Hematopoietic multipotent progenitor cell treated with erythropoietin and hydrocortisone succinate and interleukin-3 and kit ligand, for 17 days (in vitro differentiated cells): ENCODE results near the gene SLC10A7.
A peak's percentile ranks its signal among the peaks of the same experiment; 100 is the strongest.

Experiments used
- DNase-seq: peaks from one replicate; pipeline ENCODE4 v3.0.0-alpha.2; 2015; ENCODE audit warnings: low spot score

SLC10A7 gene, protein sequence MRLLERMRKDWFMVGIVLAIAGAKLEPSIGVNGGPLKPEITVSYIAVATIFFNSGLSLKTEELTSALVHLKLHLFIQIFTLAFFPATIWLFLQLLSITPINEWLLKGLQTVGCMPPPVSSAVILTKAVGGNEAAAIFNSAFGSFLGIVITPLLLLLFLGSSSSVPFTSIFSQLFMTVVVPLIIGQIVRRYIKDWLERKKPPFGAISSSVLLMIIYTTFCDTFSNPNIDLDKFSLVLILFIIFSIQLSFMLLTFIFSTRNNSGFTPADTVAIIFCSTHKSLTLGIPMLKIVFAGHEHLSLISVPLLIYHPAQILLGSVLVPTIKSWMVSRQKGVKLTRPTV

GRCh38 chr4:146521541-146522097, at the start of gene SLC10A7:
Gene SLC10A7 (minus strand): TSS chr4:146521940. CDS start chr4:146521717, 223 bp downstream.
- peak; percentile 63 for DNase-seq

- DNase-seq, result no peak
Measured at GRCh38 chr4:146567396-146567795, 45.7 kb upstream of the SLC10A7 start.

GRCh38 chr4:146564492-146564891, 42.8 kb upstream of the SLC10A7 start:
- DNase-seq, result no peak

DNA sequence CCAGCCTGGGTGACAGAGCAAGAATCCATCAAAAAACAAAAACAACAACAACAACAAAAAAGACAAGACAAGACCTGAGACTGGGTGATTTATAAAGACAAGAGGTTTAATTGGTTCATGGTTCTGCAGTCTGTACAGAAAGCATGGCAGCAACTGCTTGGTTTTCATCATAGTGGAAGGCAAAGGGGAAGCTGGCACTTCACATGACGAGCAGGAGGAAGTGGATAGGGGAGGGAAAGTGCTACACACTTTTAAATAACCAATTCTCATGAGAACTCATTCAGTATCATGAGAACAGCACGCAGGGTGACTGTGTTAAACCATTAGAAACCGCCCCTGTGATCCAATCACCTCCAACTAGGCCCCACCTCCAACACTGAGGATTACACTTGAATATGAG, 28.4 kb upstream of the SLC10A7 start:
- no peak for DNase-seq

GRCh38 chr4:146548443-146548842, 26.7 kb upstream of the SLC10A7 start:
- no peak for DNase-seq

DNA sequence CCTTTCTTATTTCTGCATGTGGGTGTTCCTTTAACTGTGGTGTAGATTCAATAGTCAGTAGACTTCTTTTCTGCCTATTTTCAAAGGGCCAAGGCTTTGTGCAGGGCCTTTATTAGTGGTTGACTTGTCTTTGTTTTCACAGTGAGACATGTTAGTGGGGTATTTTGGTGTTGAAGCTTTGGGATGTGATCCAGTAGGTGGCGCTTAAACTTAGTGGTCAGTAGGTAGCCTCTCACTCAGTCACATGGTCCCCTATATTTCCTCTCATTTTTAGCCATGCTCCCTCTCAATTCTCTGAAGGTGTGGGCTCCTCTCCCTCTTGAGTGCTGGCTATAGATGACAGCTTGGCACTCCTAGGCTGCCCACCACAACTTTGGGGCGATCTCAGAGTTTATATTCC, 23.4 kb upstream of the SLC10A7 start:
- no peak for DNase-seq

DNA sequence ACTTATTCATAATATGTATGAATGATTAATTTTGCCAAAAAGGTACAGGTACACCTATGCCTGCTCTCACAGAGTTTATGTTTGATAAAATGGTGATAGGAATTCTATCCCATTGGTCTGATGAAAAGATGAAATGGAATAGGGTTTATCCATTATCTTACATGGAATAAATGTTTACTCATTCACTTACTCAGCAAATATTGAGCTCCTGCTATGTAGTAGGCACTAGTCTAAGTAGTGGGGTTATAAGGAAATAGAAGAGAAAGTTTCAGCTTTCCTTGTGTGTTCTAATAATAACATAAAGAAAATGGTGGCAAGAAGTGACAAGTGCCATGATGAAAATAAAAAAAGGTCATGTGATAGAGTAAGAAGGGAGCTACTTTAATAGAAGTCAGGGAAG, 12.4 kb upstream of the SLC10A7 start:
- DNase-seq, result no peak

GRCh38 chr4:146525754-146526153, 4.0 kb upstream of the SLC10A7 start:
- DNase-seq, result no peak

DNA sequence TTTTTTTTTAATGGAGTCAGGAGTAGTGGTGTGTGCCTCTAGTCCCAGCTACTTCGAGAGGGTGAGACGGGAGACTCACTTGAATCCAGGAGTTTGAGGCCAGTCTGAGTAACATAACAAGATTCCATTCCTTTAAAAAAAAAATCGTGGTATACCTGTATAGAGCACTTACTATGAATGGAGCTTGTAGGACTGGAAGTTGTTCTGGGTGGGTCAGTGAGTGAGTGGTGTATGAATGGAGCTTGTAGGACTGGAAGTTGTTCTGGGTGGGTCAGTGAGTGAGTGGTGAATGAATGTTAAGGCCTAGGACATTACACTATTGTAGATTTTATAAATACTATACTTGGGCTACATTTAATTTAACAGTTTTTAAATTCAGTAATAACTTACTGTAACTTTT, 2.9 kb upstream of the SLC10A7 start:
- DNase-seq, result no peak

- DNase-seq, result peak; percentile 8
Measured at GRCh38 chr4:146522869-146523205, 1.1 kb upstream of the SLC10A7 start.

- peak; percentile 80 for DNase-seq
Measured at GRCh38 chr4:146522098-146522868, 543 bp upstream of the SLC10A7 start.

DNA sequence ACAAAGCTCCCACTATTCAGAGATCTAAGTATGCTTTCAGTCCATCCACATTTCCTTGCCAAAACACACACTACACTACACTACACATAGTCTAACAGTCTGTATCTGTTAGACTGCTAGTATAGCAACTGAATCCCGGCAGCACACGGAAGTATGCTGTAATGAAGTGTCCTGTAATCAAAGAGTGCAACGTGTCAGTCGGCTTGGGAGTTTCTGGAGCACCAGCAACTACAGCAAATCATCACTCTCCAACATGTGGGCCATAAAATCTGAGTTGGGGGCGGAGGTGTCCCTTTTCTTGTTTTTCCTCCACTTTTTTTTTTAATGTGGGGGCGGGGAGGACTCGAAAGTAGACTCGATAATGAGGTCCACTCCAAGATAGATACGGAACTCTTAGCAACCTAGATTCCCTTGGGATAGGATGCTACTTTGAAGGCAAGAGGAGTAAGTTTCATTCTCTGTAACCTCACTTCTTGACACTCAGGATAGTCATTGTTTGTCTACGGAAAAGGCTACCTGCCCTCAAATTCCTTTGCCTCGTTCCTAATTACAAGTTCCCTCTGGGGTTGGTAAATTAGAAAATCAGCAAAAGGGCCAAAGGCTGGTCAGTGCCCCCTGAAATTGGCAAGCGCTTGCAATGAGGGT, 722 bp downstream of the SLC10A7 start:
- peak; percentile 23 for DNase-seq

DNA sequence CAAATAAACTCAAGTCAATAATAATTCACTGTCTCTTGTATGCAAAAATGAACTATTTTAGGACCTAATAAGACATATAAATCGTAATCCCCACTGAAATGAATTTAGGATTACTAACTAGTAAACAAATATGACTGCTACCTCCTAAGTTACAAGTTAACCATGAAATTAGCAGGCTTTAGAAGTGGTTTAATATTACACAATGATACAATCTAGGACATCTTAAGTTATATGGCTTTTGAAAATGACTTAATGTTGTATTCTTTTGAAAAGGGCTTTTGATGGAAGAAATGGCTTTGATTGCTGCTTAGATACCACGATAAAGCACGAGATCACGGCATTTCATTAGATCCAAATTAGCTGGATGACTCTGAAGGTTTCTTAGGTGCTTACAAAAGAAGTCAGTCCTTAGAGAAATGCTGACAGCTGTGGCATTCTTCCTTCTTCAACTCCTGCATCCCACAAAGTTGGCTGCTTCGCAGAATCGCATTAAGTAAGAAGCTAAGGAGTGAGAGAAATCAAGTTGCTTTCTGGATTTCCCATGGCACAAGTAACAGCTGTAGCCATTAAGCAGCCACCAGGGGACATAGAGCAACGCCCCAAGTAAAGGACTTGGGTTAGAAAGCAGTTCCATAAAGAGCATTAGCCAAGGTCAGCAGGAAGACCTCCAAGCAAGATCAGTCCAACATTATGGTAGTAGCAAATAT, 6.9 kb downstream of the SLC10A7 start:
- no peak for DNase-seq

DNA sequence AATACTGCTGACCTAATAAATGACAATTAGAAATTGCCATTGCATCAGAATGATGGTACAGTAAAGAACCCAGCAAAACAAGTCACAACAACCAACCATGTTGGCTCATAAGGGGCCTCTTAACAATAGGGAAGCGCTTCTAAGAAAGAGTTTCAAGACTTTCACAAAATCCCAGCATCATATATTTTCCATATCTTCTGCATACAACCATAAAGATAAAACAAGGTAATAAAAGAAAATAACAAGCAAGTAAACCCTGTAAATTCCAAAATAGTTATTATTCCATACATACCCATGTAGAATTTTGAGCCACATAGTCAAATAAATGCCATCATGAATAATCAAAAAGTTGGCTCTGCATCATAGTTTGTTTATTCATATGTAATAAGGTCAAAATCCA, 8.2 kb downstream of the SLC10A7 start:
- DNase-seq, result no peak

GRCh38 chr4:146511381-146511780, 10.4 kb downstream of the SLC10A7 start:
- no peak for DNase-seq

GRCh38 chr4:146510942-146511341, 10.8 kb downstream of the SLC10A7 start:
- DNase-seq, result no peak

DNA sequence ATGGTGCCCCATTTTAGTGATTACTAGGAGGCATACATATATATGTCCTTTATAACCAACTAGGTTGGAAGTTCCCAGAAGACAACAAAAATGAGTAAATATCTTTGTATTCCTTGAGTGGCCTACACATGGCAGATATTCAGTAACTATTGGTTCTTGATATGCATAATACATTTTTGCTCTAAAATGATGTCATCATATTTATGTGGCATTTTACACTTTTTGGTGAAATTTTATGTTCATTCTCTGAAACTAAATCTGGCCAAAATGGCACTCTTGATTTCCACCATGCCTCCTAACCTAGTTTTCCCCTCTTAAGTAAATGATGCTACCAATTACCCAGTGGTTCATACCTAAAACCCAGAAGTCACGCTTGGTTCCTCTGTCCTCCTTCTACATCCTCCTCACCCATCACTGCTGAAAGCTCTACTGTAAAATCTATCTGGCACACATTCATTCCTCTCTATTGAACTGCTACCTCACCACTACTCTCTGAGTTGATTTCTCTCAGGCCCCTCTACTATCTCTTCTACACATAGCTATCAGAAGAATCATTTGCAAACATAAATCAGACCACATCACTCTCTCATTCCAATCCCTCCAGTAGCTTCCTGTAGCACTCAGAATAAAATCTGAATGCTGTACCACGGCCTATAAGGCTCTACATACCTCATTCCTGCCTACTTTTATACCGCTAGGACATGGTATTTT, 13.4 kb downstream of the SLC10A7 start:
- no peak for DNase-seq

DNA sequence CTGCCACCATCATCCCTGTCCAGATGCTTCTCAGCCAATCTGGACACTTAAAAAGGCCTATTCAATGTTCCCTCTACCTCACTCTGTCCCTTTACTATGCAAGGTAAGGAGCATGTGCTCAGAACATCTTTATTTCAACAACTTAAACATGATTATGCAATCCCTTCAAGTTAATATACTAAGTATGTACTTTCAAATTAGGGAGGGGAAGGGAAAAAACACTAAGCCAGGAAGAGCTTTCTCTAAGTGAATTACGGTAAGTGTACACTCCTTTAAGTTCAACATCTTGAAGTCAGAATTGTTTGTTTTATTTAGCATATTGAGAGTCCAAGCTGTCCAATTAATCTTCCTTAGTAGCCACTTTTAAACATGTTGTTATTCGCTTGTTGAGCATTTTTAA, 14.1 kb downstream of the SLC10A7 start:
- no peak for DNase-seq

DNA sequence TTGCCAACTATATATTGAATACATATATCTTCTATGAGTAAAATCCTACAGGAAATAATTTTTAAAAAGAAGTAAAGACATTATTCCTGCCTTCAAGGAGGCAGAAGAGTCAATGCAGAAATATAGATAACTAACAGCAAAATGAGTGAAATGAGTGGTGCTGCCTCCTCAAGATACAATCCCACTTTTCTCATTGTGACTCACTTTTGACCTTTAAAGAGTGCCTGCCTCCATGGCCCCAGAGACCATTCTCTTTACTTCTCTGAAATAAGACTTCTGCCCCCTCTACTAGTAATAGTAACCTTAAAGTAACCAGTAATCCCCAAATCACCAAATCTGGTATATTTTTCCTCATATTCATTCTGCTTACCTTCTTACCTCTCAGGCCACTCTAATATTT, 15.5 kb downstream of the SLC10A7 start:
- DNase-seq, result no peak

- DNase-seq, result no peak
Measured at GRCh38 chr4:146500216-146500615, 21.5 kb downstream of the SLC10A7 start.

- no peak for DNase-seq
Measured at GRCh38 chr4:146498291-146498690, 23.4 kb downstream of the SLC10A7 start.

DNA sequence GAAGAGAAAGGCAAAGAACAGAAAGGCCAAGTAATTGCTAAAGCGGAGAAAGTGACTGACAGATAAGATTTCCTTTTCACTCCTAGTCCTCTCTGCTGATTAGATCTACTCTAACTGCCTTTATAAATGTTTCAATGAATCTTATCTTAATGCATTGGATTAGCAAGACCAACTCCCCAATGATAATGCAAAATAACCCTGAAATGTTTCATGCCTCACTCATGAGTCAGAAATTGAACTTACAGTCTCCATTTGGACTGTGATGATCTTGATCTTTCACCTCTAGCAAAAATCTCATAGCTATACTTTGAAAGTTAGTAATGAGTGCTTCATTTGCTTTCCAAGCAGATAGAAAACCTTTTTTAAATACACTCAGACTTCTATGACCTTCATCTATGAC, 26.5 kb downstream of the SLC10A7 start:
- DNase-seq, result no peak
